HG03460 (cell line): Measurements from ENCODE around the gene MYOZ3.

Experiments
- ATAC-seq: cut with Tn5 transposase; IDR thresholded peaks from one replicate; pipeline ENCODE4 v1.9.1; 2021; ENCODE audit not compliant: unreplicated experiment

Gene MYOZ3

GRCh38 chr5:150642567-150642927, 18.5 kb upstream of the MYOZ3 start:
- no peak for ATAC-seq

GRCh38 chr5:150642991-150643710, 17.9 kb upstream of the MYOZ3 start:
- ATAC-seq = no peak

- ATAC-seq = no peak
Observed at GRCh38 chr5:150644058-150644457, 17.0 kb upstream of the MYOZ3 start.

GRCh38 chr5:150644514-150644913, 16.5 kb upstream of the MYOZ3 start:
- ATAC-seq = no peak

- ATAC-seq = no peak
Observed at GRCh38 chr5:150645070-150645700, 15.9 kb upstream of the MYOZ3 start.

GRCh38 chr5:150647275-150648251, 13.5 kb upstream of the MYOZ3 start:
- no peak for ATAC-seq

- no peak for ATAC-seq
Observed at GRCh38 chr5:150648294-150649107, 12.6 kb upstream of the MYOZ3 start.

- no peak for ATAC-seq
Observed at GRCh38 chr5:150649108-150650020, 11.7 kb upstream of the MYOZ3 start.

GRCh38 chr5:150650021-150651006, 10.7 kb upstream of the MYOZ3 start:
- no peak for ATAC-seq

- ATAC-seq = no peak
Observed at GRCh38 chr5:150651382-150651781, 9.7 kb upstream of the MYOZ3 start.

GRCh38 chr5:150651924-150652671, 9.0 kb upstream of the MYOZ3 start:
- ATAC-seq = no peak

GRCh38 chr5:150653145-150653761, 7.8 kb upstream of the MYOZ3 start:
- ATAC-seq = no peak

GRCh38 chr5:150653762-150654556, 7.1 kb upstream of the MYOZ3 start:
- no peak for ATAC-seq

GRCh38 chr5:150655221-150655620, 5.8 kb upstream of the MYOZ3 start:
- no peak for ATAC-seq

GRCh38 chr5:150656191-150657132, 4.6 kb upstream of the MYOZ3 start:
- peak; percentile 70 for ATAC-seq

GRCh38 chr5:150658121-150658520, 2.9 kb upstream of the MYOZ3 start:
- no peak for ATAC-seq
